ENCODE data around the gene DEPDC7. TPM values are rescaled to one million over a fixed set of nuclear protein-coding genes. Genes with fewer than 3 reads are reported as not detected.

Gene DEPDC7
- total RNA-seq, 4 donors from 2014 or later, result 6.9 to 12.2 (median 9.1) TPM

DNA sequence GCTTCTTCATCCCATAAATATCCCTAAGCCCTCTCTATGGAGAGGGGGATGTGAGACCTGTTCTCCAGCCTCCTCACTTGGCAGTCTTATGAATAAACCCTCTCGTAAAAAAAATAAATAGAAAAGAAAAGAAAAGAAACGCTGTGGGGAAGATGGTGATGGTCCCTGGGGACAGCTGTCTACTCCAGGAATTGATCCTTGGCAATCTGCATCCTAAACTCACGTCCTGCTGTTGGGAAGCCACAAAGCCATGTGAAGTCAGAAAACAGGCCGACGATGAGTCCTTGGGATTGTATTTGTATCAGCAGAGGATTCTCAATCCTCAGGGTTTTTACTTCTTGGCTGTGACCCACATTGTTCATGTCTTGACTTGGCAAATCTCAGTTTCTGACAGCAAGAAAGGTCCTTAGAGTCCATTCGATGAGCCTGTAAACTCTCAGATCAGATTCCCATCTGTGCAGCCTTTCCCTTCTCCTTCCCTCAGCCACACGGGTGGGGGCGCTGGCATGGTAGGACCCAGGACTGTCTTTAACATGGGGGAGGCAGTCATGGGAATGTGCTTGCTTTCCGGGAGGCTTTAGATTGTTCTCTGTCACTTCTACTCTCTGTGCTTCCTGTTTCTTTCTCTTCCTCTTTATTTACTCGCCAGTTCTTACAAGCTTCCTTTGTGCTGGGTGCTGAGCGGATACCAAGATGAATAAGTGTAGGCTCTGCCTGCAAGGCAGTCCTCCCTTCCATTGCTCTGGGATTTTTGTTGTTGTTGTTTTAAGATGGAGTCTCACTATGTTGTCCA, 48.6 kb downstream of the DEPDC7 start:
- H3K9me3 ChIP-seq, result no peaks in the 10 kb centered on the region
- peaks cover 0 to 72% (median 7%) of the 10 kb centered on the region in 3 donors for H3K36me3 ChIP-seq
- DNase-seq (ENCODE audit: low spot score in 2 of 2), result no peak
- H3K27me3 ChIP-seq, result no peaks in the 10 kb centered on the region
- 38 to 40% methylated on average over 11 of the region's 11 CpGs for WGBS, 2 donors
- H3K4me1 ChIP-seq, result peaks cover 0 to 37% (median 18%) of the 10 kb centered on the region in 4 donors
- peak overlapping the region in 3 of 4 donors; percentile 53 to 76 (median 66) for H3K27ac ChIP-seq
- no peak for TF ChIP-seq EP300 (IDR thresholded peaks at IDR 0.05)
- TF ChIP-seq, protein P1, sequence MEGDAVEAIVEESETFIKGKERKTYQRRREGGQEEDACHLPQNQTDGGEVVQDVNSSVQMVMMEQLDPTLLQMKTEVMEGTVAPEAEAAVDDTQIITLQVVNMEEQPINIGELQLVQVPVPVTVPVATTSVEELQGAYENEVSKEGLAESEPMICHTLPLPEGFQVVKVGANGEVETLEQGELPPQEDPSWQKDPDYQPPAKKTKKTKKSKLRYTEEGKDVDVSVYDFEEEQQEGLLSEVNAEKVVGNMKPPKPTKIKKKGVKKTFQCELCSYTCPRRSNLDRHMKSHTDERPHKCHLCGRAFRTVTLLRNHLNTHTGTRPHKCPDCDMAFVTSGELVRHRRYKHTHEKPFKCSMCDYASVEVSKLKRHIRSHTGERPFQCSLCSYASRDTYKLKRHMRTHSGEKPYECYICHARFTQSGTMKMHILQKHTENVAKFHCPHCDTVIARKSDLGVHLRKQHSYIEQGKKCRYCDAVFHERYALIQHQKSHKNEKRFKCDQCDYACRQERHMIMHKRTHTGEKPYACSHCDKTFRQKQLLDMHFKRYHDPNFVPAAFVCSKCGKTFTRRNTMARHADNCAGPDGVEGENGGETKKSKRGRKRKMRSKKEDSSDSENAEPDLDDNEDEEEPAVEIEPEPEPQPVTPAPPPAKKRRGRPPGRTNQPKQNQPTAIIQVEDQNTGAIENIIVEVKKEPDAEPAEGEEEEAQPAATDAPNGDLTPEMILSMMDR (IDR thresholded peaks at IDR 0.05), result no peak
- TF ChIP-seq POLR2A (IDR thresholded peaks at IDR 0.05), result no peak
- H3K4me3 ChIP-seq, result no peak overlapping the region

DNA sequence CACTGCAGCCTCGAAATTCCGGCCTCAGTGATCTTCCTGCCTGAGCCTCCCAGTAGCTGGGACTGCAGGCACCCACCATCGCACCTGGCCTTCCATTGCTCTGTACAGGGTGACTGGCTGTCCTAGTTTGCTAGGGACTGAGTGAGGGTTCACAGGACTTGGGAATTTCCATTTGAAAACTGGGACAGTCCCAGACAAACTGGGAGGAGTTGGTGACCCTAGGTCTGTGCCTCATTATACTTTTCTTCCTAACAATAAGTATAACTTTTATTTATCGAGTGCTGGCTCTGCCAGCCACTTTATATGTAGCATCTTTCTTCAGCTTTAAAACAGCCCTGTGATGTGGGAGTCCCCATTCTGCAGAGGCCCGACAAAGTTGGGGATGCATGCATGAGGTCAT, 49.2 kb downstream of the DEPDC7 start:
- Histone ChIP-seq H3K9me3 (no peaks in the 10 kb centered on the region), H3K4me3 (no peak overlapping the region), H3K27me3 (no peaks in the 10 kb centered on the region), H3K4me1 (peaks cover 0 to 33% (median 18%) of the 10 kb centered on the region in 4 donors), H3K27ac (peak overlapping the region in 3 of 4 donors; percentile 53 to 76 (median 66)), H3K36me3 (peaks cover 0 to 72% (median 14%) of the 10 kb centered on the region in 3 donors)
- 82 to 83% methylated on average over 5 of the region's 5 CpGs for WGBS, 2 donors
- no peak for DNase-seq (ENCODE audit: low spot score in 2 of 2)
- no peak for TF ChIP-seq EP300 (IDR thresholded peaks at IDR 0.05)

DNA sequence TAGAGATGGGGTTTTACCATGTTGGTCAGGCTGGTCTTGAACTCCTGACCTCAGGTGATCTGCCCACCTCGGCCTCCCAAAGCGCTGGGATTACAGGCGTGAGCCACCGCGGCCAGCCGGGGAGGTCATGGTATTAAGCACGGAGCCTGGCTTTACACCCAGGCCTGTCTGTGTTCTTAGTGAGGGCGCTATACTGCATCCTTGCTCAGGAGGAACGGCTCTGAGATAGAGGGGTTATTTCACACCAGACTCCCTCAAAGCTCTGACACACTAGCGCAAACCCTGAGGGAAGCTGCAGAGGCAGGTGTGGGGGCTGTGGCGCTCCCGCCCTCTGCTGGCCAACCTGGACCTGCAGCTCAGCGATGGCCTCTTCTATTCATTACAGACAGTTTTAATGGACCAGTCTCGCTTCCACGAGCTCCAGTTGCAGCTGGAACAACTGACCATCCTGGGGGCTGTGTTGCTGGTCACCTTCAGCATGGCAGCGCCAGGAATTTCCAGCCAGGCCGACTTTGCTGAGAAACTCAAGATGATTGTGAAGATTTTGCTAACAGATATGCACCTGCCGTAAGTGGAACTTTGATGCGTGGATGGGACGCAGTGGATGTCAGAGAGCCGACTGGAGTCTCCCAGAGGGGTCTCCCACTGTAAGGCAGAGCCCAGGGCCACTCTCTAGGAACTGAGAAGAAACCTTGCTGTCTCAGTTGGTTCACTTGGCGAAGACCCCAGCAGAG, 49.9 kb downstream of the DEPDC7 start:
- Histone ChIP-seq H3K27me3 (no peaks in the 10 kb centered on the region), H3K27ac (peak overlapping the region in 1 of 4 donors; percentile 76), H3K9me3 (no peaks in the 10 kb centered on the region), H3K36me3 (peaks cover 0 to 70% (median 17%) of the 10 kb centered on the region in 3 donors), H3K4me3 (no peak overlapping the region), H3K4me1 (peaks cover 0 to 33% (median 18%) of the 10 kb centered on the region in 4 donors)
- DNase-seq (ENCODE audit: low spot score in 2 of 2), result peak; percentile 37 to 48
- WGBS, 2 donors, result 68 to 69% methylated on average over 17 to 22 of the region's 22 CpGs
- TF ChIP-seq, protein P1 (IDR thresholded peaks at IDR 0.05), result peak; percentile 79 to 85 (median 82)
- TF ChIP-seq POLR2A (IDR thresholded peaks at IDR 0.05), result no peak
- TF ChIP-seq EP300 (IDR thresholded peaks at IDR 0.05), result no peak

DNA sequence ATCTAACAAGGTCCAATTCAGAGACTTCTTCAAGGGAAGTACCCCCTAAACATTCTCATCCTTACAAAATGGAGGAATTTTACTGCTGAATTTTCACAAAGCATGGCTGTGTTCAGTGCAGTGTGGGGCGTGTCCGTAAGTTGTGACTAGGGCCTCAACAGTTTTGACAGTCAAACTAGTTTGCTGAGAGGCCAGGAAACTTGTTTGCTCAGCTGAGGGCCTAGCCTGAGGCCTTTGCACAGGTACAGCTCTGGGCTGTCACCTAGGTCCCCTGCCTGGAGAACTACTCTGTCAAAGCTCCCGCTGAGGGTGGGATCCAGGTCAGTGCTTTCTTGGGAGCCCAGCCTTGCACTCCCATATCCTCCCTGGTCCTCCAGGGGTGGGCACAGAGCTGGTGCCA, 51.6 kb downstream of the DEPDC7 start:
- WGBS, 2 donors, result 82 to 83% methylated on average over 3 of the region's 3 CpGs
- Histone ChIP-seq H3K4me1 (peaks cover 0 to 33% (median 18%) of the 10 kb centered on the region in 4 donors), H3K9me3 (no peaks in the 10 kb centered on the region), H3K4me3 (no peak overlapping the region), H3K36me3 (peaks cover 0 to 72% (median 17%) of the 10 kb centered on the region in 3 donors), H3K27me3 (no peaks in the 10 kb centered on the region), H3K27ac (no peak overlapping the region)
- TF ChIP-seq, protein P1 (IDR thresholded peaks at IDR 0.05), result no peak
- DNase-seq (ENCODE audit: low spot score in 2 of 2), result no peak

DNA sequence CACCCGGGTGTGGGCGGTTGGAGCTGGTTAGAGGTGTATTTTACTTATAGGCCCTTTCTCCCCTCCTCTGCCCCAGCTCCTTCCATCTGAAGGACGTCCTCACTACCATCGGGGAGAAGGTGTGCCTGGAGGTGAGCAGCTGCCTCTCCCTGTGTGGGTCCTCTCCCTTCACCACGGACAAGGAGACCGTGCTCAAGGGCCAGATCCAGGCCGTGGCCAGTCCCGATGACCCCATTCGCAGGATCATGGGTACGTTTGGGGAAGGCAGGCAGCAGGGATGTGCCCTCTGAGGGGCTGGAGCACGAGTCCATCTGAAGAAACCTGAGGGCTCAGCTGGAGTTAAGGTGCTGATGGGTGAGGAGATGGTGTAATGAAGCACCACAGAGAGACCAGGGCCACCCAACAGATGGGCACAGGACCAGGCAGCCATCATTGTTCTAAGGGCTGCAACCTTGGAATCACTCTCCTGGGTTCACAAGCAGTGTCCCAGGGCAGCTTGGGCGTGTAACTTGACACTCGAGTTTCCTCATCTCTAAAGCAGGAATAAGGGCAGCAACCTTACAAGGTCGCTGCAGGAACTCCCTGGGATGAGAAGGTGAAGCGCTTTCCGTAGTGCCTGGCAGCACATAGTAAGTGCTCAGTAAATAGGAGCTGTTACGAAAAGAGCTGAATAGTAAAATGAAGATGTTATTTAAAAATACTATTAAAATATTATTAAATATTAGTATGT, 53.1 kb downstream of the DEPDC7 start:
- Histone ChIP-seq H3K9me3 (no peaks in the 10 kb centered on the region), H3K4me3 (no peak overlapping the region), H3K4me1 (peaks cover 0 to 22% (median 11%) of the 10 kb centered on the region in 4 donors), H3K27ac (no peak overlapping the region), H3K27me3 (no peaks in the 10 kb centered on the region), H3K36me3 (peaks cover 0 to 78% (median 21%) of the 10 kb centered on the region in 3 donors)
- TF ChIP-seq, protein P1 (IDR thresholded peaks at IDR 0.05), result no peak
- no peak for TF ChIP-seq POLR2A (IDR thresholded peaks at IDR 0.05)
- no peak for TF ChIP-seq EP300 (IDR thresholded peaks at IDR 0.05)
- 94 to 96% methylated on average over 17 of the region's 17 CpGs for WGBS, 2 donors
- DNase-seq (ENCODE audit: low spot score in 2 of 2), result no peak
